Measurements from ENCODE around the gene GPR119. TPM values are rescaled to one million over a fixed set of nuclear protein-coding genes. Genes with fewer than 3 reads are reported as not detected.
"Not testable (repeated sequence)": the region's sequence is repeated elsewhere in the genome, so short reads cannot be mapped to it uniquely, and the experiment has no call there.

GPR119 gene
- total RNA-seq, 1 donor from 2014 or later: not detected

- not testable (repeated sequence) for ATAC-seq
Measured at GRCh38 chrX:130338869-130339268, 46.6 kb downstream of the GPR119 start.

- no peak for ATAC-seq
Measured at GRCh38 chrX:130336531-130336930, 48.9 kb downstream of the GPR119 start.

Other genes starting within 250 kb of the GPR119 start
- gene AIFM1, start 219.8 kb downstream of the GPR119 start, total RNA-seq: 21.9 TPM
- 0.20 TPM for gene RAB33A, start 213.7 kb downstream of the GPR119 start, total RNA-seq
- 2.9 TPM for gene ZNF280C, start 116.8 kb downstream of the GPR119 start, total RNA-seq
- gene SLC25A14, start 45.8 kb downstream of the GPR119 start, total RNA-seq: 8.4 TPM
- 11.4 TPM for gene RBMX2, start 16.3 kb upstream of the GPR119 start, total RNA-seq